Stomach (tissue), 4 donors: ENCODE measurements around the gene PRDM12.

Experiments used
- EP300 ChIP-seq: sonication (generic); formaldehyde crosslinking; IDR thresholded peaks from one replicate; pipeline ENCODE4 v1.6.1; 2017; ENCODE audit warnings: antibody characterized with exemption
- POLR2A ChIP-seq, 4 donors: fragments of 450-650 bp; IDR thresholded peaks; one replicate each; pipeline ENCODE4 v1.6.1; 2016; ENCODE audit warnings: antibody characterized with exemption in 4 of 4, control low read depth in 2 of 4, mild to moderate bottlenecking in 1 of 4, moderate library complexity in 1 of 4
- POLR2AphosphoS5 ChIP-seq, 3 donors: sonication (generic); formaldehyde crosslinking; IDR thresholded peaks; one replicate each; pipeline ENCODE4 v1.6.1; 2016; ENCODE audit warnings: antibody characterized with exemption in 3 of 3
- TF ChIP-seq, protein P1 (sequence below), 7 experiments: fragments of 450-650 bp in 4 of 7; fragments of 200-600 bp in 3 of 7; sonication (generic) in 3 of 7; IDR thresholded peaks; one replicate each; pipeline ENCODE4 v1.5.1; 2016 to 2019; ENCODE audit warnings: antibody characterized with exemption in 7 of 7, control low read depth in 2 of 7, mild to moderate bottlenecking in 1 of 7

DNA sequence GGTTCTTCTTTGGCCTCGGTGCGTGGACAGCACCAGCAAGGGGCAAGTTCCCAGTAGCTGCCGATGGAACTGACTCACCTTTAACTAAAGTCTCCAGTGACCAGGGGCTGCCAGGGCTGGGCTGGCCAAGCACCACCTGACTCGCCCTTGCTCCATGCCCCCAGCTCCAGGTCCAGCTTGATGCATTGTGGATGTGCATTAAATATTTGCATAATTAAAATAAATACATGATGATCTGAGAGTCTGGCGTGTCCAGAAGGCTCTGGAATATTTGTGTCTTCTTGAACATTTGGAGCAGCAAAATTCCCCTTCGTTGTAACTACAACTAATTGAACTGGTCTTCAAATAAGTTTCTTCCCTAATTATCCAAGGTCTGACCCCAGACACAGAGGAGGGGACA is 9.5 kb upstream of the PRDM12 start:
- TF ChIP-seq EP300 (no peak), POLR2AphosphoS5 (IDR thresholded peaks at IDR 0.05) (no peak), POLR2A (IDR thresholded peaks at IDR 0.05) (no peak)
- TF ChIP-seq, protein P1, sequence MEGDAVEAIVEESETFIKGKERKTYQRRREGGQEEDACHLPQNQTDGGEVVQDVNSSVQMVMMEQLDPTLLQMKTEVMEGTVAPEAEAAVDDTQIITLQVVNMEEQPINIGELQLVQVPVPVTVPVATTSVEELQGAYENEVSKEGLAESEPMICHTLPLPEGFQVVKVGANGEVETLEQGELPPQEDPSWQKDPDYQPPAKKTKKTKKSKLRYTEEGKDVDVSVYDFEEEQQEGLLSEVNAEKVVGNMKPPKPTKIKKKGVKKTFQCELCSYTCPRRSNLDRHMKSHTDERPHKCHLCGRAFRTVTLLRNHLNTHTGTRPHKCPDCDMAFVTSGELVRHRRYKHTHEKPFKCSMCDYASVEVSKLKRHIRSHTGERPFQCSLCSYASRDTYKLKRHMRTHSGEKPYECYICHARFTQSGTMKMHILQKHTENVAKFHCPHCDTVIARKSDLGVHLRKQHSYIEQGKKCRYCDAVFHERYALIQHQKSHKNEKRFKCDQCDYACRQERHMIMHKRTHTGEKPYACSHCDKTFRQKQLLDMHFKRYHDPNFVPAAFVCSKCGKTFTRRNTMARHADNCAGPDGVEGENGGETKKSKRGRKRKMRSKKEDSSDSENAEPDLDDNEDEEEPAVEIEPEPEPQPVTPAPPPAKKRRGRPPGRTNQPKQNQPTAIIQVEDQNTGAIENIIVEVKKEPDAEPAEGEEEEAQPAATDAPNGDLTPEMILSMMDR (IDR thresholded peaks at IDR 0.05) = no peak
